GM12878 (cell line): ENCODE measurements around the gene SMIM20.

Experiments used
- CBX5 ChIP-seq: sonication (generic); IDR thresholded peaks from 2 replicates; pipeline ENCODE4 v1.6.1; 2016; ENCODE audit warnings: low read depth, moderate library complexity, mild to moderate bottlenecking, inconsistent platforms
- HDAC6 ChIP-seq: fragments of 200-600 bp; sonication (generic); IDR thresholded peaks from one replicate; pipeline ENCODE4 v1.8.0; 2017; ENCODE audit warnings: antibody characterized with exemption; ENCODE audit not compliant: unreplicated experiment
- JUNB ChIP-seq: IDR thresholded peaks from 2 replicates; pipeline ENCODE4 v1.6.1; 2016; ENCODE audit warnings: antibody characterized with exemption, mild to moderate bottlenecking
- LARP7 ChIP-seq: fragments of 450-650 bp; IDR thresholded peaks from 2 replicates; pipeline ENCODE4 v1.6.1; 2017; ENCODE audit warnings: mild to moderate bottlenecking
- YBX1 ChIP-seq: fragments of 450-650 bp; IDR thresholded peaks from 2 replicates; pipeline ENCODE4 v1.6.1; 2016; ENCODE audit warnings: antibody characterized with exemption
- ZNF217 ChIP-seq: fragments of 450-650 bp; IDR thresholded peaks from 2 replicates; pipeline ENCODE4 v1.6.1; 2017; ENCODE audit warnings: antibody characterized with exemption, mild to moderate bottlenecking
- ZNF24 ChIP-seq: fragments of 450-650 bp; IDR thresholded peaks from 2 replicates; pipeline ENCODE4 v1.6.1; 2017; ENCODE audit warnings: antibody characterized with exemption, mild to moderate bottlenecking
- TF ChIP-seq, protein P1 (sequence below), 3 experiments: IDR thresholded peaks in 2 of 3; conservative IDR thresholded peaks in 1 of 3; 2 replicates each; pipeline ENCODE4 v1.5.1; 2011; ENCODE audit warnings: low read depth in 3 of 3, low read length in 3 of 3, mild to moderate bottlenecking in 3 of 3, control low read depth in 2 of 3, moderate library complexity in 2 of 3, inconsistent platforms in 1 of 3, mixed read lengths in 1 of 3; ENCODE audit not compliant: control insufficient read depth in 2 of 3, insufficient read depth in 1 of 3; ENCODE audit errors: extremely low read depth in 1 of 3
- TF ChIP-seq, protein P2 (sequence below): IDR thresholded peaks from 2 replicates; pipeline ENCODE4 v1.6.1; 2011; ENCODE audit warnings: borderline replicate concordance, low read depth, mild to moderate bottlenecking, moderate library complexity, mixed read lengths, low read length; ENCODE audit not compliant: insufficient read depth; ENCODE audit errors: extremely low read length

DNA sequence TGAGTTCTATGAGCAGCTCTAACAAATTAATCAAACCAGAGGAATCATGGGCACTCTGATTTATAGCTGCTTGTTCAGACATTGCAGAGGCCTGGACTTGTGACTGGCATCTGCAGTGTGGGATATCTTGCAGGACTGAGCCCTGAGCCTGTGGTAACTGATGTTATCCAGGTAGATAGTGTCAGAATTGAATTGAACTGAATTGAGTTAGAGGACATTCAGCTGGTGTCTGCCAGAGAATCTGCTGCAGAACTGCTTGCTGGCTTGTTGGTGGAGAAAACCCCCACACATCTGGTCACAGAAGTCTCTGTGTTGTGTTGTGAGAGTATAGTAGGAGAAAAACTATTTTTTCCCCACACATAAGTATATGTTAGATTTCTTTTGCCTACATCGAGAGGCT, 42.2 kb downstream of the SMIM20 start:
- TF ChIP-seq HDAC6 (no peak), JUNB (no peak), ZNF24 (no peak), CBX5 (no peak), YBX1 (no peak), ZNF217 (no peak), LARP7 (no peak)
- TF ChIP-seq, protein P1, sequence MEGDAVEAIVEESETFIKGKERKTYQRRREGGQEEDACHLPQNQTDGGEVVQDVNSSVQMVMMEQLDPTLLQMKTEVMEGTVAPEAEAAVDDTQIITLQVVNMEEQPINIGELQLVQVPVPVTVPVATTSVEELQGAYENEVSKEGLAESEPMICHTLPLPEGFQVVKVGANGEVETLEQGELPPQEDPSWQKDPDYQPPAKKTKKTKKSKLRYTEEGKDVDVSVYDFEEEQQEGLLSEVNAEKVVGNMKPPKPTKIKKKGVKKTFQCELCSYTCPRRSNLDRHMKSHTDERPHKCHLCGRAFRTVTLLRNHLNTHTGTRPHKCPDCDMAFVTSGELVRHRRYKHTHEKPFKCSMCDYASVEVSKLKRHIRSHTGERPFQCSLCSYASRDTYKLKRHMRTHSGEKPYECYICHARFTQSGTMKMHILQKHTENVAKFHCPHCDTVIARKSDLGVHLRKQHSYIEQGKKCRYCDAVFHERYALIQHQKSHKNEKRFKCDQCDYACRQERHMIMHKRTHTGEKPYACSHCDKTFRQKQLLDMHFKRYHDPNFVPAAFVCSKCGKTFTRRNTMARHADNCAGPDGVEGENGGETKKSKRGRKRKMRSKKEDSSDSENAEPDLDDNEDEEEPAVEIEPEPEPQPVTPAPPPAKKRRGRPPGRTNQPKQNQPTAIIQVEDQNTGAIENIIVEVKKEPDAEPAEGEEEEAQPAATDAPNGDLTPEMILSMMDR (IDR thresholded peaks at IDR 0.05 in 2 of 3, conservative IDR thresholded peaks at IDR 0.05 in 1 of 3; ENCODE audit: control insufficient read depth in 2 of 3, extremely low read depth in 1 of 3, insufficient read depth in 1 of 3, low read depth in 3 of 3, low read length in 3 of 3) = no peak
- TF ChIP-seq, protein P2, sequence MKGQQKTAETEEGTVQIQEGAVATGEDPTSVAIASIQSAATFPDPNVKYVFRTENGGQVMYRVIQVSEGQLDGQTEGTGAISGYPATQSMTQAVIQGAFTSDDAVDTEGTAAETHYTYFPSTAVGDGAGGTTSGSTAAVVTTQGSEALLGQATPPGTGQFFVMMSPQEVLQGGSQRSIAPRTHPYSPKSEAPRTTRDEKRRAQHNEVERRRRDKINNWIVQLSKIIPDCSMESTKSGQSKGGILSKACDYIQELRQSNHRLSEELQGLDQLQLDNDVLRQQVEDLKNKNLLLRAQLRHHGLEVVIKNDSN = no peak
